K562 (cell line): ENCODE measurements around the gene EXOC7. TPM values are rescaled to one million over a fixed set of nuclear protein-coding genes. Genes with fewer than 3 reads are reported as not detected.

Experiments used
- ATAC-seq: fragments of 200-7000 bp; cut with Tn5 transposase; 3 replicates; pipeline ENCODE4 v1.9.1; 2020; ENCODE audit warnings: moderate library complexity
- BruUV-seq: library from RNA; stranded (reverse); fragments of 400-500 nt; replicated peaks from 2 replicates; lab custom pipeline; 2021; lab: Mats Ljungman, UMichigan
- CTCF ChIA-PET: fragments of 300-600 bp; formaldehyde crosslinking; extraction: SDS; loops from one replicate; lab custom pipeline; 2021; ENCODE audit warnings: low intra/inter-chr PET ratio; lab: Yijun Ruan, JAX
- POLR2A ChIA-PET: fragments of 300-600, 350-650 bp; sonication (Branson Sonifier 250); formaldehyde crosslinking; extraction: SDS; loops from one replicate; lab custom pipeline; 2021; ENCODE audit warnings: antibody characterized with exemption, inconsistent platforms; lab: Yijun Ruan, JAX
- DNase-seq, 4 experiments: peaks; one replicate each; pipeline versions ENCODE4 v3.0.0 to v3.0.0-alpha.2; 2011 to 2018; ENCODE audit warnings: low spot score in 3 of 4, mixed read lengths in 3 of 4; ENCODE audit errors: extremely low read depth in 1 of 4
- FAIRE-seq: peaks from 2 replicates; lab custom pipeline; 2011; peaks lifted over from hg19 to GRCh38; lab: Jason Lieb, UNC
- H2AFZ ChIP-seq: 2 replicates; pipeline ENCODE4 v1.6.0; 2011; ENCODE audit warnings: low read depth, low read length, control low read depth, inconsistent platforms
- H3K27ac ChIP-seq: fragments of 200-600 bp; 3 replicates; pipeline ENCODE4 v1.8.0; 2011; ENCODE audit warnings: low read depth, mild to moderate bottlenecking, control low read depth, inconsistent platforms, low read length, moderate library complexity, mixed read lengths; ENCODE audit errors: extremely low read depth
- H3K27me3 ChIP-seq, 2 experiments: fragments of 300-600 bp in 1 of 2; 2 replicates in 1 of 2; 3 replicates in 1 of 2; pipeline versions ENCODE4 v1.6.0 to v1.8.0; 2011; ENCODE audit warnings: inconsistent platforms in 2 of 2, low read length in 2 of 2, mild to moderate bottlenecking in 1 of 2, mixed read lengths in 1 of 2, moderate library complexity in 1 of 2; ENCODE audit not compliant: control insufficient read depth in 2 of 2, insufficient read depth in 2 of 2
- H3K36me3 ChIP-seq: fragments of 300-600 bp; 3 replicates; pipeline ENCODE4 v1.8.0; 2011; ENCODE audit warnings: mild to moderate bottlenecking, low read length, inconsistent platforms; ENCODE audit not compliant: control insufficient read depth, insufficient read depth
- H3K4me1 ChIP-seq, 2 experiments: fragments of 200-600 bp in 1 of 2; replicated peaks in 1 of 2; 2 replicates in 1 of 2; 3 replicates in 1 of 2; pipeline versions ENCODE4 v1.5.1 to v1.8.0; 2011; ENCODE audit warnings: inconsistent platforms in 2 of 2, low read length in 2 of 2, mild to moderate bottlenecking in 1 of 2, mixed read lengths in 1 of 2, moderate library complexity in 1 of 2; ENCODE audit not compliant: control insufficient read depth in 2 of 2, insufficient read depth in 2 of 2
- H3K4me2 ChIP-seq: 2 replicates; pipeline ENCODE4 v1.6.1; 2011; ENCODE audit warnings: low read length, control low read depth, inconsistent platforms, mixed read lengths; ENCODE audit not compliant: insufficient read depth
- H3K4me3 ChIP-seq: fragments of 200-600 bp; sonication (generic), shearing (Covaris generic); 2 replicates; pipeline ENCODE4 v1.5.1; 2016; ENCODE audit warnings: control low read depth, inconsistent platforms
- H3K79me2 ChIP-seq: fragments of 200-600 bp; 3 replicates; pipeline ENCODE4 v1.8.0; 2011; ENCODE audit warnings: low read length, inconsistent platforms; ENCODE audit not compliant: control insufficient read depth, insufficient read depth
- H3K9ac ChIP-seq, 2 experiments: 2 replicates each; pipeline versions ENCODE4 v1.6.0 to v1.6.1; 2011; ENCODE audit warnings: low read depth in 2 of 2, low read length in 2 of 2, control low read depth in 1 of 2, inconsistent platforms in 1 of 2, mild to moderate bottlenecking in 1 of 2, mixed read lengths in 1 of 2; ENCODE audit not compliant: insufficient read depth in 1 of 2
- H3K9me1 ChIP-seq: one replicate; pipeline ENCODE4 v1.6.0; 2011; ENCODE audit warnings: inconsistent platforms, mild to moderate bottlenecking, low read length, moderate library complexity; ENCODE audit not compliant: control insufficient read depth, insufficient read depth
- H3K9me3 ChIP-seq: replicated peaks from 2 replicates; pipeline ENCODE4 v1.5.1; 2011; ENCODE audit warnings: low read depth, low read length, inconsistent platforms; ENCODE audit not compliant: control insufficient read depth, insufficient read depth
- H4K20me1 ChIP-seq: replicated peaks from 2 replicates; pipeline ENCODE4 v1.6.1; 2011; ENCODE audit warnings: low read length, inconsistent platforms, mixed read lengths; ENCODE audit not compliant: control insufficient read depth, insufficient read depth
- DPF2 ChIP-seq: fragments of 450-650 bp; IDR thresholded peaks from 2 replicates; pipeline ENCODE4 v1.6.1; 2016
- HNRNPK ChIP-seq: fragments of 200-400 bp; formaldehyde crosslinking; IDR thresholded peaks from one replicate; pipeline ENCODE4 v1.6.1; 2018; ENCODE audit warnings: mild to moderate bottlenecking, low read depth, low read length; ENCODE audit not compliant: poor library complexity, severe bottlenecking
- NBN ChIP-seq: fragments of 450-650 bp; IDR thresholded peaks from 2 replicates; pipeline ENCODE4 v1.6.1; 2016; ENCODE audit warnings: low read depth, mild to moderate bottlenecking
- SMAD4 ChIP-seq: fragments of 250-450 bp; sonication (Bioruptor Pico); conservative IDR thresholded peaks from 2 replicates; pipeline ENCODE4 v1.8.0; 2021; ENCODE audit warnings: inconsistent platforms, mild to moderate bottlenecking, moderate library complexity
- ZBTB12 ChIP-seq: fragments of 250-450 bp; sonication (Bioruptor Pico); IDR thresholded peaks from 2 replicates; pipeline ENCODE4 v1.4.0; 2020
- ZNF785 ChIP-seq: fragments of 250-450 bp; sonication (Bioruptor Pico); IDR thresholded peaks from 2 replicates; pipeline ENCODE4 v1.4.0; 2020; ENCODE audit warnings: mild to moderate bottlenecking
- WGBS: fragments of 100-300 bp; shearing (Covaris generic); methylation state at CpG from one replicate; pipeline ENCODE4 v1.1.6; 2016; ENCODE audit warnings: low coverage, mixed read lengths; ENCODE audit not compliant: insufficient coverage; ENCODE audit errors: missing lambda C conversion rate; 5-methylcytosine and 5-hydroxymethylcytosine counted together
- in situ Hi-C: fragments of 300-500 bp; cut with MboI; formaldehyde crosslinking; loops from 4 replicates; pipeline ENCODE4 v1.15.0; 2018; ENCODE audit warnings: inconsistent platforms, mixed read lengths
- intact Hi-C: fragments of 100-400 bp; cut with micrococcal nuclease; formaldehyde crosslinking; loops from 2 replicates; pipeline ENCODE4 v1.14.2; 2022
- polyA plus RNA-seq, 8 experiments: library from polyadenylated mRNA; depleted of rRNA in 4 of 8; stranded (reverse) in 5 of 8; unstranded in 3 of 8; fragments of >200 nt; fragmentation: Nextera tagmentation in 2 of 8; fragmentation: Illumina TruSeq in 1 of 8; extraction: Ambion mirVana in 2 of 8; extraction: Trizol in 1 of 8; gene quantifications; 2 replicates each; pipeline versions ENCODE4 v1.2.1 to v1.2.3, GENCODE V29; 2011 to 2014; ENCODE audit warnings: inconsistent platforms in 1 of 8, missing spikeins in 1 of 8
- total RNA-seq, 7 experiments: library from RNA; depleted of rRNA in 6 of 7; stranded (reverse); fragments of >200 nt in 6 of 7; fragmentation: Illumina TruSeq in 2 of 7; extraction: Trizol in 2 of 7; gene quantifications; 2 replicates each; pipeline versions ENCODE4 v1.2.1 to v1.2.3, GENCODE V29; 2011 to 2021; ENCODE audit warnings: low replicate concordance in 1 of 7
- TF ChIP-seq, protein P1 (sequence below), 2 experiments: fragments of 450-650 bp in 1 of 2; sonication (generic) in 1 of 2; formaldehyde crosslinking; conservative IDR thresholded peaks; 2 replicates each; pipeline versions ENCODE4 v1.4.0 to v1.8.1; 2020 to 2022; ENCODE audit warnings: mild to moderate bottlenecking in 1 of 2, missing genetic modification reagents in 1 of 2

EXOC7 gene
- total and polyA plus RNA-seq, 9 of the 15 experiments (the other 6 are each of a cell fraction or from before 2014, with no cell fraction given) = 18.6 to 57.0 (median 35.0) TPM

- Histone ChIP-seq H3K79me2 (no peaks in the 10 kb centered on the region), H3K4me1 (peaks cover 9 to 10% of the 10 kb centered on the region in 2 experiments; a peak in 3 of 5 replicates), H3K9me1 (no peaks in the 10 kb centered on the region), H3K4me3 (no peak overlapping the region), H3K9ac (no peak overlapping the region), H3K4me2 (no peak overlapping the region), H3K36me3 (peaks cover 67% of the 10 kb centered on the region; the same call in 2 of the 3 replicates), H3K27me3 (no peaks in the 10 kb centered on the region), H3K9me3 (no peaks in the 10 kb centered on the region), H3K27ac (no peak overlapping the region), H2AFZ (no peak overlapping the region), H4K20me1 (no peaks in the 10 kb centered on the region; the same call in 1 of the 2 replicates)
- BruUV-seq = no TSS peak
- POLR2A ChIA-PET = interaction anchor here (0.6 to 2.5 kb wide), 7 partner anchors 10 to 319 kb away, joined by 3 to 8 read pairs (median 3); no protein-coding TSS in a partner anchor
- CTCF ChIA-PET = no interaction called here
- intact Hi-C loops = no loop called here
- ATAC-seq (no peak), DNase-seq (no peak), FAIRE-seq (no peak)
- TF ChIP-seq DPF2 = no peak
- no peak for TF ChIP-seq ZBTB12 (CRISPR knock-in tag)
- TF ChIP-seq ZNF785 = no peak
- TF ChIP-seq, protein P1, sequence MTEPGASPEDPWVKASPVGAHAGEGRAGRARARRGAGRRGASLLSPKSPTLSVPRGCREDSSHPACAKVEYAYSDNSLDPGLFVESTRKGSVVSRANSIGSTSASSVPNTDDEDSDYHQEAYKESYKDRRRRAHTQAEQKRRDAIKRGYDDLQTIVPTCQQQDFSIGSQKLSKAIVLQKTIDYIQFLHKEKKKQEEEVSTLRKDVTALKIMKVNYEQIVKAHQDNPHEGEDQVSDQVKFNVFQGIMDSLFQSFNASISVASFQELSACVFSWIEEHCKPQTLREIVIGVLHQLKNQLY (CRISPR knock-in tag; conservative IDR thresholded peaks at IDR 0.05) = no peak
- TF ChIP-seq NBN = no peak
- no peak for TF ChIP-seq SMAD4
- TF ChIP-seq HNRNPK = no peak
- in situ Hi-C loops = no loop called here
- WGBS = 92% methylated on average over 11 of the region's 11 CpGs
These were observed 9.5 kb downstream of the EXOC7 start for GRCh38 chr17:76094046-76094445.
